HTR-8/SVneo (cell line): Measurements from ENCODE around the gene HSD17B12.

Source experiments
- DNase-seq: peaks from one replicate; pipeline ENCODE4 v3.0.0; 2011; ENCODE audit warnings: low spot score, mixed read lengths; ENCODE audit not compliant: insufficient read length
- FAIRE-seq: peaks from 2 replicates; lab custom pipeline; 2011; peaks lifted over from hg19 to GRCh38; lab: Jason Lieb, UNC

HSD17B12 gene

GRCh38 chr11:43788421-43788820 is 107.9 kb downstream of the HSD17B12 start:
- FAIRE-seq (no peak), DNase-seq (no peak)

GRCh38 chr11:43789700-43790443 is 109.3 kb downstream of the HSD17B12 start:
- peak; percentile 40 for FAIRE-seq

GRCh38 chr11:43790444-43790794 is 109.9 kb downstream of the HSD17B12 start:
- FAIRE-seq = no peak
- DNase-seq = no peak

More at GRCh38 chr11:43789700-43790443, 109.3 kb downstream of the HSD17B12 start:
- peak; percentile 3 for DNase-seq

GRCh38 chr11:43797337-43797736 is 116.8 kb downstream of the HSD17B12 start:
- FAIRE-seq (no peak), DNase-seq (no peak)

GRCh38 chr11:43797866-43798265 is 117.3 kb downstream of the HSD17B12 start:
- FAIRE-seq = no peak
- no peak for DNase-seq

- FAIRE-seq = no peak
- peak; percentile 2 for DNase-seq
These were observed 122.0 kb downstream of the HSD17B12 start for GRCh38 chr11:43802509-43802908.

- FAIRE-seq (no peak), DNase-seq (no peak)
These were observed 123.2 kb downstream of the HSD17B12 start for GRCh38 chr11:43803766-43804165.

GRCh38 chr11:43806976-43807375 is 126.4 kb downstream of the HSD17B12 start:
- DNase-seq (no peak), FAIRE-seq (no peak)

- no peak for DNase-seq
- no peak for FAIRE-seq
These were observed 130.5 kb downstream of the HSD17B12 start for GRCh38 chr11:43810929-43811596.

- FAIRE-seq (no peak), DNase-seq (no peak)
These were observed 131.9 kb downstream of the HSD17B12 start for GRCh38 chr11:43812471-43812870.

GRCh38 chr11:43818220-43818619 is 137.7 kb downstream of the HSD17B12 start:
- DNase-seq (no peak), FAIRE-seq (no peak)

- no peak for FAIRE-seq
These were observed 139.4 kb downstream of the HSD17B12 start for GRCh38 chr11:43819926-43820325.

GRCh38 chr11:43823316-43823715 is 142.8 kb downstream of the HSD17B12 start:
- DNase-seq (no peak), FAIRE-seq (no peak)

More at GRCh38 chr11:43819926-43820325, 139.4 kb downstream of the HSD17B12 start:
- no peak for DNase-seq

- DNase-seq (no peak), FAIRE-seq (no peak)
These were observed 143.3 kb downstream of the HSD17B12 start for GRCh38 chr11:43823851-43824250.

- FAIRE-seq (no peak), DNase-seq (peak; percentile 25)
These were observed 144.8 kb downstream of the HSD17B12 start for GRCh38 chr11:43825217-43825816.

- DNase-seq (peak; percentile 83), FAIRE-seq (peak; percentile 94)
These were observed 150.4 kb downstream of the HSD17B12 start for GRCh38 chr11:43830928-43831440.

GRCh38 chr11:43832536-43832935 is 152.0 kb downstream of the HSD17B12 start:
- FAIRE-seq (no peak), DNase-seq (no peak)

- DNase-seq (no peak), FAIRE-seq (no peak)
These were observed 153.1 kb downstream of the HSD17B12 start for GRCh38 chr11:43833657-43834073.

GRCh38 chr11:43834286-43834685 is 153.7 kb downstream of the HSD17B12 start:
- DNase-seq (no peak), FAIRE-seq (no peak)

GRCh38 chr11:43835104-43835503 is 154.6 kb downstream of the HSD17B12 start:
- FAIRE-seq = no peak
- no peak for DNase-seq

GRCh38 chr11:43837879-43838278 is 157.3 kb downstream of the HSD17B12 start:
- DNase-seq (no peak), FAIRE-seq (no peak)
